ENCODE data around the gene USP43.

GRCh38 chr17:9669551-9670008 is 24.3 kb downstream of the USP43 start:
- TF ChIP-seq CTCF (IDR thresholded peaks at IDR 0.05) (no peak), EZH2 (IDR thresholded peaks at IDR 0.05) (no peak), EZH2phosphoT487 (IDR thresholded peaks at IDR 0.05) (no peak)

All from neural progenitor cell (in vitro differentiated cells).